HT1080 (cell line): Measurements from ENCODE around the gene SP140. TPM values are rescaled to one million over a fixed set of nuclear protein-coding genes. Genes with fewer than 3 reads are reported as not detected.
"Not testable (repeated sequence)": the region's sequence is repeated elsewhere in the genome, so short reads cannot be mapped to it uniquely, and the experiment has no call there.

ENCODE experiments used
- DNase-seq: peaks from one replicate; pipeline ENCODE4 v3.0.0-alpha.2; 2015; ENCODE audit warnings: low read depth
- total RNA-seq: library from RNA; depleted of rRNA; stranded (reverse); fragments of >200 nt; shearing (Covaris generic); gene quantifications from 2 replicates; pipeline ENCODE4 v1.2.3, GENCODE V29; 2014

Gene SP140
- total RNA-seq, 1 experiment from 2014 or later = 9.3 TPM

GRCh38 chr2:230224458-230224857, 1.1 kb upstream of the SP140 start:
- DNase-seq = no peak

DNA sequence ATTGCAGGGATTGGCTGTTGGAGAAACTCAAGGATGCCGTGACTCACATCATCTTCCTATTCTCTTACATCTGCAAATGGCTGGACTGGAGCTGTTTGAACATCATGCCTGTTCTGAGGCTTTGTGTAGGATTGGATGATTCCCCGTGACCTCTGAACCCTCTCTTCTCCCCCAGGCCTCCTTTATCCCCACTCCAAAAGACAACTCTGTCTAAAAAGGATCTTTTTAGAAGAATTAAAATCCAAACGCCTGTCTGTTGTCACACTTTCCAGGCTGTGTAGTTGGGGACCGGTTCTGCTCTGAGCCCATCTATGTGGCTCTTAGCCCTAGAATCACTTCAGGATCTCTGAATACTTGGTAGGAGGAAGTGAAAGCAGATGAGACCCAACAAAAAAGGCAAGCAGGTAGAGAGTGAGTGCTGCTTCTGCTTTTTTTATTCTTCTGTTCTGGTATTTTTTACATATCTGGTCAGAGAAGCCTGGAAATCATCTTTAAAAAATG, 565 bp downstream of the SP140 start:
- no peak for DNase-seq

GRCh38 chr2:230227216-230227615, 1.7 kb downstream of the SP140 start:
- DNase-seq = no peak

- peak; percentile 98 for DNase-seq
Measured at GRCh38 chr2:230230087-230230486, 4.6 kb downstream of the SP140 start.

GRCh38 chr2:230230496-230231200, 5.1 kb downstream of the SP140 start:
- DNase-seq = no peak

DNA sequence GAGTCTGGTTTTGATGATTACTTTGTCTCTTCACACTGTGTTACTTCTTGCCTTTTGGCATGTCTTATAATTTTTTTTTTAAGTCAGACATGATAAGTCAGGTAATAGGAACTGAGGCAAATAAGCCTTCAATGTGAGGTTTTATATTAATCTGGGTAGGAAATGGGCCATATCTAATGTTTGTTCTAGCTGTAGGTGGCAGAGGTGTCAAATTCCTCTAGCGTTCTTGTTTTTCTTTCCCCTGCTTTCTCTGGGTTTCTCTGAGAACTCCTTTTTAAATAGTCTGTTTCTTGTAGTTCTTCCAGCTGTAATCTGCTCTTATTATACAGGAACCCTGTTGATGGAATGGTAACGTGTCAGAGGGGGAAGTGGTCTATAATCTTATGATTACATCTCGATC, 5.7 kb downstream of the SP140 start:
- DNase-seq = no peak

- DNase-seq = no peak
Measured at GRCh38 chr2:230234122-230234722, 8.7 kb downstream of the SP140 start.

DNA sequence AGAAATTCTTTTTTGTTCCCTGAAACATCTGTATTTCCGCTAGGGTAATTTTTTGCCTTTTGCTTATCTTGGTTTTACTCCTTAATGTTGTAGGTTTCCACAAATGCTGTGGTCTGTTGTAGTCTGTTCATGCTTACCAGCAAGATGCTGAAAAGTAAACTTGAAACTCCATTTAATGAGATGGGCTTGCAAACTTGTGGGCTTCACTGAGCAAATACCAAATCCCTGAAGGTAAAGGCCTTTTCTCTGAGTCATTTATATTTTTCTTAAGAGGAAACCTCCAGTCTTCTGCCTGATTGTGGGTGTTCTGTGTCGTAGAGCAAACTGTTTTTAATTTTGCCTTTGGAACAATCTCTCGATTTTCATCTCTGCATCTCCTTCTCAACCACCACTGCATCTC, 9.3 kb downstream of the SP140 start:
- peak; percentile 38 for DNase-seq

- DNase-seq = peak; percentile 59
Measured at GRCh38 chr2:230244211-230244610, 18.7 kb downstream of the SP140 start.

DNA sequence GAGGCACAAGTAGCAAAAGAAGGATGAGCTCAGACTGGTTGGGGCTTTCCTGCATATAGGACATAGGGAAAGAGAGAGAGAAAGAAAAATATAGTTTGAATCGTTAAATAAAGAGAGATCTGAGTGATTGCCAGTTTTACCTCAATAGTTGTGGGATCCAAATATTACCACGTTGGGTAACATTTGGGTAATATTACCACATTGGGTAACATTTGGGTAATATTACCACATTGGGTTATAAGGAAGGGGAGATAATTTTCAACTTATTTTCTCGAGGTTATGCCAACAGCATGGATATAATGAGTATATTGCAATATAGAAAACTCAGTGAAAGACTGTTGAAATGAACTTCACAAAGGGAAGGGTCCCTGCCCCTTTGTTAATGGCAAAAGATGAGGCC, 20.7 kb downstream of the SP140 start:
- DNase-seq = no peak

- DNase-seq = no peak
Measured at GRCh38 chr2:230250231-230250630, 24.7 kb downstream of the SP140 start.

GRCh38 chr2:230254152-230254881, 28.8 kb downstream of the SP140 start:
- no peak for DNase-seq

GRCh38 chr2:230256733-230257332, 31.3 kb downstream of the SP140 start:
- DNase-seq = no peak

DNA sequence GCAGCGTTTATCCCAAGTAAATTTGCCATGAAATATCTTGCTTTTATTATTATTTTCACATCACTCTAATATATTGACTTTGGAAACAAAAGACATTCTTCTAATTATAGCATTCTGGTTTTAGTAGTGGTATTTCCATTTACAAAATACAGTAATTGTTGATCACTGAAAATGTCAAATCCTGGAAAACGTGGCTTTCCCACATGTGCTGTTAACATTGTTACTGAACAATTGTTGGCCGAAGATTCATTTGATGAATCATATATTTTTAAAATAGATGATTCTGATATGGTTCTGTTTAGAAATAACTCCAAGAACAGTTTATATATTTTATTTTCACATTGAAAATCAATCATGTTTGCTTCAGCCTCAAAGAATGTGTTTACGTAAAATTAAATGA, 32.9 kb downstream of the SP140 start:
- no peak for DNase-seq

- DNase-seq = no peak
Measured at GRCh38 chr2:230262246-230262645, 36.7 kb downstream of the SP140 start.

DNA sequence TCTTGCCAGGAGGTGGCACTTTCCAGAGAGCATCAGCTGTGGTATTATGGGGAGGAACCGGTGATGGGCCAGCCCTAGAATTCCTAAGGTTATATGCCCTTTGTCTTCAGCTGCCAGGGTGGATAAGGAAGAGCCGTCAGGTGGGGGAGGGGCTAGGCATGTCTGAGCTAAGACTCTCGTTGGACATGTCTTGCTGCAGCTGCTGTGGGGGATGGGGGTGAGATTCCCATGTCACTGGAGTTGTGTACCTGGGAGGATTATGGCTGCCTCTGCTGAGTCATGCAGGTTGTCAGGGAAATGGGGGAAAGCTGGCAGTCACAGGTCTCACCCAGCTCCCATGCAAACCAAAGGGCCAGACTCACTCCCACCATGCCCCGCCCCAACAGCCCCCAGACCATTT, 39.4 kb downstream of the SP140 start:
- DNase-seq = not testable (repeated sequence)

GRCh38 chr2:230266638-230267037, 41.1 kb downstream of the SP140 start:
- no peak for DNase-seq

DNA sequence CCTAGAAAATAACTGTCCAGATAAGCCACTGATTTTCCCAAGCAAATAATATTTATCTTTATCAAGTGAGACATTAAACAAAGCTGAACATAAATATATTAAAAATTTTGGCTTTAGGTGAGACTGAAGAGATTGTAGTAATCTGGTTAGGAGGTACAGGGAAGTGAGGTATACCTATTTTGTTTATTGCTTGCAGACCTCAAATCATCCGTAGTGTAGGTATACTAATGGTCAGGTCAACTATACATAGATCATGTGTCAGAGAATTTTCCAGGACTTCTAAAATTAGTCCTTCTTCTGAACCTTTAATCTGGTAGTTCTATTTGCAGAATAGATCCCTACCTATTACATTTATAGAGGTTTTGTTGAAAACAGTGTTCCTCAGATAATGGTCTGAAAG, 41.5 kb downstream of the SP140 start:
- no peak for DNase-seq

DNA sequence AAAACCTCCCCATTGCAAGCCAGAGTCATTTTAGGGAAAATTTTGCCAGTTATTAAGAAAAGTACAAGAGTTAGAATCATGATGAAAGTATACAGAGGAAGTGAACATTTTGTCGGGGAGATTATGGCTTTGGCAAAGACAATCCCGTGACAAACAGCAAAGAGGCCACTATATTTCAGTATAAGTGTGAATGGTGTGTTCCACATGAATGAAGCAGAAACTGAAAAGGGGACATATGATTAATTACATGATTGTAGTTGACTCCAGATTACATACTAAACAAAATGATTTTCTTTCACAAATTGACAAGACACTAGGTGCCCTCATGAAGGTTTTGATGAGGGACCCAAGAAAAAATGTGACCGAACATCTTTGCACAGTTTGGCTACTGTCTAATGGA, 42.0 kb downstream of the SP140 start:
- DNase-seq = no peak

- no peak for DNase-seq
Measured at GRCh38 chr2:230268606-230269243, 43.2 kb downstream of the SP140 start.

DNA sequence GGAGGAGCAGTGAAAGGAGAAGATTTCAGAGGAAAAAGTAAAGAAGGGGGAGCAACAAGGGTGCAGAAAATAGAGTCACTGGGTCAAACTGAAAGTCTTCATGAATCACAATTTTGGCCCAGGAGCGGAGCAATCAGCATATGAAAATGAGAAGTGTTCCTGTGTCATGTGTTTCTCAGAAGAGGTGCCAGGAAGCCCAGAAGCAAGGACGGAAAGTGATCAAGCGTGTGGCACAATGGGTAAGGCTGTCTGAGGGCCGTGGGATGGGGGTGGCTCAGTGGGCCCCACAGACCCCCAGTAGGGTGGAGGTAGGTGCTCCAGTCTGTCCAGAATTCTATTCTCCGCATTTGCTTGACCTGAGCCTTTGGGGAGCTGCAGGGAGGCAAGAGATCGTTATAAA, 44.2 kb downstream of the SP140 start:
- no peak for DNase-seq

GRCh38 chr2:230282936-230283335, 57.4 kb downstream of the SP140 start:
- DNase-seq = no peak
